Stimulated activated CD8-positive, alpha-beta memory T cell treated with anti-CD3 and anti-CD28 coated beads, Interleukin-7, amount 100 ng/mL, for 1 hour (primary cell): ENCODE data around the gene YPEL1.
"Not testable (repeated sequence)": the region's sequence is repeated elsewhere in the genome, so short reads cannot be mapped to it uniquely, and the experiment has no call there.

Experiments used
- DNase-seq, 2 donors: peaks; one replicate each; pipeline ENCODE4 v3.0.0-alpha.2; 2020; ENCODE audit warnings: low read depth in 2 of 2

YPEL1 gene

GRCh38 chr22:21753374-21754111 is 17.9 kb upstream of the YPEL1 start:
- DNase-seq = no peak

DNA sequence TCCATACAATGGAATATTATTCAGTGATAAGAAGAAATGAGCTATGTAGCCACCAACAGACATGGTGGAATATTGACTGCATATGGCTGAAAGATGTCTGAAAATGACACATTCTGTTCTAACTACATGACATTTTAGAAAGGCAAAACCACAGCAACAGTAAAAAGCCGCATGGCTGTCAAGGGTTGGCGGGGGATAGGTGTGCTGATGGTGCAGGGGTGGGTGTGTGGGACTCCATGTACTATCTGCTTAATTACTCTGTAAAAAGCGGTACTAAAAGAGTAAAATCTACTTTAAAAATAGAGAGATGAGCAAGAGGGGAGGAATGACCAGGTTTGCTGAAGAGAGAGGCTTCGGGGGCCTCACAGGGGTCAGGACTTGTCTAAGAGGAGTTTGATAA is 16.7 kb upstream of the YPEL1 start:
- no peak for DNase-seq

- DNase-seq = no peak
Observed at GRCh38 chr22:21745948-21746347, 10.4 kb upstream of the YPEL1 start.

DNA sequence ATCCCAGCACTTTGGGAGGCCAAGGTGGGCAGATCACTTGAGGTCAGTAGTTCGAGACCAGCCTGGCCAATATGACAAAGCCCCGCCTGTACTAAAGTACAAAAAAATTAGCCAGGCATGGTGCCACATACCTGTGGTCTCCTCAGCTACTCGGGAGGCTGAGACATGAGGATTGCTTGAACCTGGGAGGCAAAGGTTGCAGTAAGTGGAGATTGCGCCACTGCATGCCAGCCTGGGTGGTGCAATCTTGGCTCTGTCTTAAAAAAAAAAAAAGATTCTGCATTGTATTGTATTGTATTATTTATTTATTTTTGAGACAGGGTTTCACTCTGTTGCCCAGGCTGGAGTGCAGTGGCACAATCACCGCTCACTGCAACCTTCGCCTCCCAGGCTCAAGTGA is 9.3 kb upstream of the YPEL1 start:
- not testable (repeated sequence) for DNase-seq

DNA sequence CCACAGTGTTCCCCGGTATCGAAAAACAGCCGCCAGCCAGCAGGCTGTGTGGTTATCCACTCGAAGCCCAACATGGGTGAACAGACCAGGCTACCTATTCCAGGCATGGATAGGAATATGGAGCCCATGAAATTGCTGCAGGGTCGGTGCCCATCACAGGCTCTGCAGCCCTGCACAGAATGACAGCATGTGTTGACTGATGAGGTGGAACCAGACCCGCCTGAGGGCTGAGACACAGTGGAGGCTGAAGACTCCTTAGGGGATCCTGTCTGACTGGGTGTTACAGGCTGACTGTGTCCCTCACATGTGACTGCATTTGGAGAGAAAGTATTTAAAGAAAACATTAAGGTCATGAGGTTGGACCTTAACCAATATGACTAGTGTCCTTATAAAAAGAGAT is 6.2 kb upstream of the YPEL1 start:
- no peak for DNase-seq

DNA sequence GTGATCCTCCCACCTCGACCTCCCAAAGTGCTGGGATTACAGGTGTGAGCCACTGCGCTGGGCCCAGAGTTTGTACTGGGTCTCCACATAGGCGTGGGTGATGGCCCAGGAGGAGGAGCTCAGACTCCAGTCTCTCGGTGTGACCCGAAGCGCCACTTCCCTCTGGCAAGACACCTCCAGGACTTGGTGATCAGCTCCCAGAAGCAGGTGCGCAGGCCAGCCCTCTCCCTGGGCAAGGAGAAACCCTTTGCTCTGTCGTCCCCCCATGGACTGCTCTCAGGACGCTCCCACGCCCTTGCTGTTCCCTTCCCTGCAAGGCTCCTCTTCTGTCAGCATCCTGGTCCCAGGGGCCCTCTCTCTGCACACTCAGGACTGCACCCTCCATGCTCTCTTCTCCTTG is 5.5 kb upstream of the YPEL1 start:
- DNase-seq = no peak

- no peak for DNase-seq
Observed at GRCh38 chr22:21739828-21740377, 4.3 kb upstream of the YPEL1 start.

GRCh38 chr22:21738966-21739365 is 3.4 kb upstream of the YPEL1 start:
- DNase-seq = no peak

DNA sequence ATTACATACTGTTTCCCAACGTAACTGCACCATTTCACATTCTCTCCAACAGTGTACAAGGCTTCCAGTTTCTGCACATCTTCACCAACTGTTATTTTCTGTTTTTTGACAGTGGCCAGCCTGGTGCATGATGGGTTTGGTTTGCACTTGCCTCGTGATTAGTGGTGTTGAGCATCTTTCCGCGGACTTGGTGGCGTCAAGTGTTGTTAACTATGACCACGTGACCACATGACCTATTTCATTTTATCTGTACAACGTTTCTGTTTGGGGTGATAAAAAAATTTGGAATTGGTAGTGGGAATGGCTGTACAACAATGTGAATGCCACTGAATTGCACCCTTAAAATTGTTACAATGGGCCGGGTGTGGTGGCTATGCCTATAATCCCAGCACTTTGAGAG is 2.5 kb upstream of the YPEL1 start:
- no peak for DNase-seq

DNA sequence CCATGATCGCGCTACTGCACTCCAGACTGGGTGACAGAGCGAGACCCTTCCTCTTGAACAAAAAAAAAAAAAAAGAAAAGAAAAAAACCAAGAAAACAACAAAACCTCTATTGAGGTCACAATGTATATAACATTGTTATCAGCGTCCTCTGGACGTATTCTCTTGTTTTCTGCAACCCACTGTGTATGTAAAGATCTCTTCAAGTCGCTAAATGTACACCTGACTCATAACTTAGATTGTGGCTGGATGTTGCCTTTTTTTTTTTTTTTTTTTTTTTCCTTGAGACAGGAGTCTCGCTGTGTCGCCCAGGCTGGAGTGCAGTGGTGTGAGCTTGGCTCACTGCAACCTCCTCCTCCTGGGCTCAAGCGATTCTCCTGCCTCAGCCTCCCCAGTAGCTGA is 1.4 kb upstream of the YPEL1 start:
- DNase-seq = no peak

DNA sequence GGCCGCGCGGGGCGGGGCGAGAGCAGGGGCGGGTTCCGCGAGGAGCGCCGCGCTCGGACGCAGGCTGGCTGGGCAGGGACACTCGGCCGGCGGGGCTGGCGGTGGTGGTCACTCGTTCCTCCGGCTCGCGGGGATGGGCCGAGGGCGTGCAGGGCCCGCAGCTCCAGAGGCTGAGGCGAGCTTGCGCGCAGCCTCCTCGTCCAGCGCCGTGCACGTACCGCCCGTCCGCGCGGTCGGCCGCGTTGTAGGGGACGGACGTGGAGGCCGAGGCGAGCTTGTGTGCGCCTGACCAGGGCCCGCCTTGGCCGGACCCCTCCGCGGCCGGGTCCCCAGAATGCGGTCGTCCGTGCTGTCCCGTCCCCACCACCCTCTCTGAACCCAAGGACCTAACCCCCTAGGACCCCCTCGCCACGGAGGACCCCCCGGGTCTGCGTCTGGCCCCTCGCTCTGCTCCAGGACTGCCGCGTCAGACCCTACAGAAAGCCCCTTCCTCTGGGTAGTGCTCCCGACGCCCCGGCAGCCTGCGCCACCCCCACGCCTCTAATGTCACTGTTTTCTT is 569 bp upstream of the YPEL1 start:
- DNase-seq = no peak

GRCh38 chr22:21734540-21735199 is 924 bp downstream of the YPEL1 start:
- no peak for DNase-seq

DNA sequence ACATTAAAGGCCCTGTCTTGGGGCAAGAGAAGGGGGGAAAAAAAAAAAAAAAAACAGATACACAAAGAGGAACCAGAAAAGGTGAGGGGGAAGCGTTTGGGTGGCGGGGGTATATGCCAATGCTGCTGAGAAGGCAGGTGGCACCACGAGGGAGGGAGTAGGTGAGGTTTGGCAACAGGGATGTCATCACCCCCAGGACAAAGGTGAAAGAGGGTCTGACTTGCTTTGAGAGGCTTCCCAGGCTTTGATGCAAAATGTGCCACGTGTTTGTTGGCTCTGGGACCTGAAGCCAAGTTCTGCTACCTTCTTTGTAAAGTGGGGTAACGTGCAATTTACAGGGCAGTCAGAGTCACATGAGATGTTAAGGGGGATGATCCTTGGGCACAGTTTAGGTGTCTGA is 4.1 kb downstream of the YPEL1 start:
- no peak for DNase-seq

DNA sequence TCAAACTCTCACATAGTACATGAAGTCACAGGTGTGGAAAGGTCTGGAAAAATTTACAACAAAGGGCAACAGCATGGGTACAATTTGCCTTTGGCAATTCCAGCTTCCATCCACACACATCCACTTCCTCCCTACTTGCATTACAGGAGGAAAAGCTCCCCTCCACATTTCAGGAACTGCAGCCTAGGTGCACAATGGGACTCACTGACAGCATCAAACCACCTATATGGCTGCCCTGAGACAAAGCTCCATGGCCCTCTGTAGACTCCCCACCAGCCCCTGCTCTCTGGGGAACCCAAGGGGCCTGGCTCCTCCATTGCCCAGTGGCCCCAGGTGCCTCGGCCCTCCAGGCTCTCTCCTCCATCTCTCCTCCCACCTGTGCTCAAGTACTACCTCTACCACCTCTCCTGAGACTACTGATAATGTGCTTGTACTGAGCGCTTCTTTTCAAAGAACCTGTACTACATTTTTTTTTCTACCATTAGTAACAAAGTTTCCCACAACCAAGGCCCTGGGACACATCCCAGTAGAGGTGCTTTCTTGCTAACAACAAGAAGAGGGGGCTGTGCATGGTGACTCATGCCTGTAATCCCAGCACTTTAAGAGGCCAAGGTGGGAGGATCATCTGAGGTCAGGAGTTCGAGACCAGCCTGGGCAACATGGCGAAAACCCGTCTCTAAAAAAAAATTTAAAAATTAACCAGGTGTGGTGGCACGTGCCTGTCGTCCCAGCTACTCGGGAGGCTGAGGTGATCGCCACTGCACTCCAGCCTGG is 4.9 kb downstream of the YPEL1 start:
- no peak for DNase-seq

DNA sequence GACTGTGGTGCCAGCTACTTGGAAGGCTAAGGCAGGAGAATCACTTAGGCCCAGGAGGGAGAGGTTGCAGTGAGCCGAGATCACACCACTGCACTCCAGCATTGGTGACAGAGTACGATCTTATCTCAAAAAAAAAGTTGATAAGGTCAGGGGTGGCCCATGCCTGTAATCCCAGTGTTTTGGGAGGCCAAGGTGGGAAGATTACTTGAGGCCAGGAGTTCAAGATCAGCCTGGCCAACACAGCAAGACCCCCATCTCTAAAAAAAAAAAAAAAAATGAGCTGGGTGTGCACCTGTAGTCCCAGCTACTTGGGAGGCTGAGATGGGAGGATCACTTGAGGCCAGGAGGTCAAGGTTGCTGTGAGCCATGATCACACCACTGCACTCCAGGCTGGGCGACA is 6.4 kb downstream of the YPEL1 start:
- DNase-seq = not testable (repeated sequence)

DNA sequence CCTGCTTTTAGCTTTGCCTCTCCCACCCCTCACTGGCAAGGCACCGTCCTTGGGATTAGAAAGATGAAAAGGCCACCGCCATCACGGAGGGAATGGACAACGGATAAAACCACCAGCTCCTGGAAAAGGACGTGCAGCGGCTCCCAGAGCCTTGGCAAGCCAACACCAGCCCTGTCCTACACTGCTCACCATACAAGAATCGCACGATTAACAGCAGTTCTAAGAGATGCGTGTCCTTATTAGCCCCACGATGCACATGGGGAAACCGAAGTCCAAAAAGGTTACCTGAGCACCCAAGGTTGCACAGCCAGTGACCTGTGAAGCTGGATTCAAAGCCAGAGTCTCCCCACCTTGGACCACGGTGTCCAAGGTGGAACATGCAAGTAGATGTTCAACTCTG is 7.3 kb downstream of the YPEL1 start:
- DNase-seq = no peak

GRCh38 chr22:21727768-21728167 is 7.8 kb downstream of the YPEL1 start:
- DNase-seq = no peak

- no peak for DNase-seq
Observed at GRCh38 chr22:21727159-21727558, 8.4 kb downstream of the YPEL1 start.

GRCh38 chr22:21726650-21727049 is 8.9 kb downstream of the YPEL1 start:
- no peak for DNase-seq

GRCh38 chr22:21725956-21726649 is 9.5 kb downstream of the YPEL1 start:
- DNase-seq = no peak

- DNase-seq = not testable (repeated sequence)
Observed at GRCh38 chr22:21724496-21724895, 11.1 kb downstream of the YPEL1 start.
